ENCODE results near the gene DOCK8.
A peak's percentile ranks its signal among the peaks of the same experiment; 100 is the strongest.

Gene DOCK8

DNA sequence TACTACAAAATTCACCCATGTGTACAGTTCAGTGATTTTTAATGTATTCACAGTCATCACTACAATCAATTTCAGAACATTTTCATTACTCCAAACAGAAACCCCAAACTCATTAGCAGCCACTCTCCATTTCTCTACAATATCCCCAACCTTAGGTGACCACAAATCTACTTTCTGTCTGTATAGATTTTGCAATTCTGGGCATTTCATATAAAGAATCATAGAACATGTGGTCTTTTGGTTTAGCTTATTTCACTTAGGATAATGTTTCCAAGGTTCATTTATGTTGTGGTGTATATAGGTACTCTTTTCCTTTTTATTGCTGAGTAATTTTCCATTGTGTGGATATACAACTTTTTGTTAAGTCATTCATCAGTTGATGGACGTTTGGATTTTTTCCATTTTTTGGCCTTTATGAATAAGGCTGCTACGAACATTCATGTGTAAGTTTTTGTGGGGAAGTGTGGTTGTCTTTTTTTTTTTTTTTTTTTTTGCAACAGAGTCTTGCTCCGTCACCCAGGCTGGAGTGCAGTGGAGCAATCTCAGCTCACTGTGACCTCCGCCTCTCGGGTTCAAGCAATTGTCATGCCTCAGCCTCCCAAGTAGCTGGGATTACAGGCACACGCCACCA lies 54.5 kb downstream of the DOCK8 start:
- Mint-ChIP-seq H3K4me3 (no peak overlapping the region), H3K27ac (no peak overlapping the region), H3K9me3 (peaks cover 2% of the 10 kb centered on the region), H3K36me3 (peaks cover 22% of the 10 kb centered on the region), H3K4me1 (peaks cover 75% of the 10 kb centered on the region), H3K27me3 (no peaks in the 10 kb centered on the region)
- DNase-seq: no peak
- CTCF ChIA-PET: no interaction called here

DNA sequence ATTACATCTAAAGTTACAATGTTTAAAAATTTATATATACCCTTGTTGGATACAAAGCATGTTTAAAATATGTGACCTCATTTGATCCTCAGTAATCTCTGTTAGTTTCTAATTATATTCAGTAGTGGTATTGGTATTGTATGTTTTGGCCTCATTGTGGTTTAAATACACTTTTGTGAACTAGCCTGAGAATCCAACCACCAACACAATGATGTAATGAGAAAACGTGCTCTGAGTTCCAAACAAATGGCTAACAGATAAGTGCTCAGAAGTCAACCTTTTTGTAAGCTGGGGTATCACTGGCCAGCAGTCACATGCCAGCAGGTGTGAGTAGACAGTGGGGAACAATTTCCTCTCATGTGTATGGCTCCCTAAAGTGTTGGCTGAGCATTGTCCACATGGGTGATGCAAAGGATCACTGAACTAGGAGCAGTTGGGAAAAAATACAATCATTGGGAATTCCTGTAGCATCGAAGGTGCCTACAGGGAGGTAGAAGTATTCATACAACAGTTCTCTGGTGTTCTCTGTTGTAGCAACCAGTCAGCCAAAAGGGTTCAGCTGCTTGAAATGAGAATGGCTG lies 56.1 kb downstream of the DOCK8 start:
- H3K4me3 Mint-ChIP-seq: no peak overlapping the region
- DNase-seq: no peak
- H3K9me3 Mint-ChIP-seq: peaks cover 2% of the 10 kb centered on the region
- H3K4me1 Mint-ChIP-seq: peaks cover 69% of the 10 kb centered on the region
- peak overlapping the region; percentile 98 for H3K27ac Mint-ChIP-seq
- H3K27me3 Mint-ChIP-seq: no peaks in the 10 kb centered on the region
- H3K36me3 Mint-ChIP-seq: peaks cover 34% of the 10 kb centered on the region
- CTCF ChIA-PET: interaction anchor here (0.5 to 0.9 kb wide), 2 partner anchors 55 to 56 kb away, joined by 3 read pairs; partner anchors contain the start of gene DOCK8

DNA sequence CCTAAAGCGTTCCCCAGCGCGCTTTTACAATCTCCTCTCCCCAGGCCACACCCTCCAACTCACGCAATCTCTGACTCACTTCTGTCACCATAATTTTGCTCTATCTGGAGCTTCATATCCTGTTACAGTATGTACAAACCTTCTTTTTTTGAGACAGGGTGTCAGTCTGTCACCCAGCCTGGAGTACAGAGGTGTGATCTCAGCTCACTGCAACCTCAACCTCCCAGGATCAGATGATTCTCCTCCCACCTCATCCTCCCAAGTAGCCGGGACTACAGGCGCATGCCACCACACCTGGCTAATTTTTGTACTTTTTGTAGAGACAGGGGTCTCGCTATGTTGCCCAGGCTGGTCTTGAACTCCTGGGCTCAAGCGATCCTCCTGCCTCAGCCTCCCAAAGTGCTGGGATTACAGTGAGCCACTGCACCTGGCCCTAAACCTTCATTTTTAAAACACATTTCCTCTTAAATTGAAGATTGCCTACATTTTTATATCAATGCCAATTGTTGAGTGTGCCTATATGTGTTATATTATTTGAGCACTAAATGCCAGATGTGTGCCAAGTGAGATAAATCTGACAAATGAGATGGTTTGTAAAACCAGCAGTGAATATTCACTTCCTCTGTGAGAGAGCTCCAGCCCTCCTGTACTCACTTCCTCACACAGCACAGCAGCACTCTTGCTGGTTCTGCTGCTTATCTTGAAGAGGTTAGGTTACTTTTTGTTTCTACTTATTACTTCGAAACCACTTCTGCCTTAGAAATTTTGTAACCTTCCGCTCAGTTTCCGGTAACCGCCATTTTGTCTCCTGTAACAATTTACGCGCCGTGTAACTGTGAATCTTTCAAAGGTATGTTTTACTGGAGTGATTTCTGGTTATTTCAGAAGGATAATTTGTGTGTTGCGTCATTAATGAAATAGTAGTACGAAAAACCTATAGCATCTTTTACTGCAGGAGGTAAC lies 57.9 kb downstream of the DOCK8 start:
- peak; percentile 84 for DNase-seq
- CTCF ChIA-PET: interaction anchor here (1.0 to 2.2 kb wide), 2 partner anchors 56 to 58 kb away, joined by 3 to 7 read pairs; partner anchors contain the start of gene DOCK8

DNA sequence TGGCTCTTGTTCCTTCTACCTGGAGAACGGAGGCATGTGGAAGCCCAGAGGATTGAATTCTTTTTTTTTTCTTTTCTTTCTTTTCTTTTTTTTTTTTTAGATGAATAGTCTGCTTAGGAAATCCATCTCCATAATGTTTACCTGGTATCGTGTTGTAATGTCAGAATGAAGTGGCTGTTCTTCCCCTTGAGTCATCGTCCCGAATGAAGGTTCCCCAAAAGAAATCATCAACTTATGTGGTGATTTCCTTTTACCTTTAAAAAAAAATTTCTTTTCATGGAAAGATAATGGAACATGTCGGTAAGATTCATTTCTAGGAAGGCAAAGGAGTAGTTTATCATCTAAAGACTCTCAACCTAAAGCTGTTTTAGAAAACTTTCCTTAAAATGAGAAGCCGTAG lies 59.7 kb downstream of the DOCK8 start:
- no peak for DNase-seq
- Mint-ChIP-seq H3K9me3 (no peaks in the 10 kb centered on the region), H3K36me3 (peaks cover 36% of the 10 kb centered on the region), H3K27ac (peak overlapping the region; percentile 98), H3K4me3 (peak overlapping the region; percentile 81), H3K4me1 (peaks cover 48% of the 10 kb centered on the region), H3K27me3 (no peaks in the 10 kb centered on the region)
- CTCF ChIA-PET: no interaction called here

More for the DNA sequence above, 57.9 kb downstream of the DOCK8 start:
- H3K27me3 Mint-ChIP-seq: no peaks in the 10 kb centered on the region
- H3K27ac Mint-ChIP-seq: peak overlapping the region; percentile 98
- peaks cover 67% of the 10 kb centered on the region for H3K4me1 Mint-ChIP-seq
- peaks cover 41% of the 10 kb centered on the region for H3K36me3 Mint-ChIP-seq
- peaks cover 2% of the 10 kb centered on the region for H3K9me3 Mint-ChIP-seq
- peak overlapping the region; percentile 81 for H3K4me3 Mint-ChIP-seq

DNA sequence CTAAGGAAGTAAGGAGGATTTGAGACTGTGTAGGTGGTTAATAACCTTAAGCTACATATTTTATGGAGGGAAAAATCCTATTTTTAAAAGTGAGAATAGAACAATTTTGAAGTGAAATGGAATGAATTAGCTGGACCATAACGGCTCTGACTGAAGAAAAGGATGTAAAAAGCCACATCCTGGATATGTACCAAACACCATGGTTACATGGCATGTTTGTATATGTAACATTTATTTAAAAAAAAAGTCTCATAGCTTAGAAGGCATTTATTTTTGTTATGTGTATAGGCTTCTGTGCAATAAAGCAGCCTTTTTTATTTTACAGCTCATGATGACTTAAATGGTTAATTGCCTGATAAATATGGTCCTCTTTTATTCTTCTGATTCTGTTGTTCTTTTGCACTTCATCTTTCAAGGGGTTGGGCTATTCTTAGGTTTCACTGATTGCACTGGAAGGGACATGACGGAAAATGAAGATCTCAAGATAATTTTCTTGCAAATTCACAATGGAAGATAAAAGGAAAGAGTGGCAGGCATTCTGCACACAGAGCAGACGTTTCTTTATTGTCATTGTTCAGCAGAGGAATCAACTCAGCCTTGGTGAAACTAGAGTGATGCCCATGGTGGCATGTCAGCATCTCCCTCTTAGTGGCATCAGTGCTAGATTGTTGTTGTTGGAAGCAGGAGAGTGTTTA lies 63.1 kb downstream of the DOCK8 start:
- no peaks in the 10 kb centered on the region for H3K27me3 Mint-ChIP-seq
- CTCF ChIA-PET: interaction anchor here (0.5 to 2.0 kb wide), 2 partner anchors 25 to 63 kb away, joined by 3 to 7 read pairs; partner anchors contain the start of gene DOCK8
- no peaks in the 10 kb centered on the region for H3K9me3 Mint-ChIP-seq
- peaks cover 34% of the 10 kb centered on the region for H3K4me1 Mint-ChIP-seq
- no peak for DNase-seq
- H3K4me3 Mint-ChIP-seq: no peak overlapping the region
- H3K27ac Mint-ChIP-seq: no peak overlapping the region
- H3K36me3 Mint-ChIP-seq: peaks cover 44% of the 10 kb centered on the region

DNA sequence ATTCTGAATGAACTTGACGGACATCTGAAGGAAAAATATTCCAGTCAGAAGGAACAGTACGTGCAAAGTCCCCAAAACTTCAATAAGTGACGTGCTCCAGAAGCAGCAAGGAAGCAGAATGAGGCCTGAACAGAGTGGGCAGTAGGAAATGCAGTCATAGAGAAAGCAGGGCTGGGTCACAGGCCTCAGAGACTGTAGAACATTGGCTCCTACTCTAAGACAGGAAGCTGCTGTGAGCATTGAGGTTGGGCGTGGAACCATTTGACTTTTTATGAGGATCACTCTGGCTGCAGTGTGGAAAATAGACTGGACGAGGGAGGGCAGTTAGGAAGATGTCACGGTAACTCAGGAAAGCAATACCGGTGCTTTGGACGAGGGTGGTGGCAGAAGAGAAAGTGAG lies 64.0 kb downstream of the DOCK8 start:
- Mint-ChIP-seq H3K9me3 (no peaks in the 10 kb centered on the region), H3K27ac (no peak overlapping the region), H3K4me3 (no peak overlapping the region), H3K27me3 (no peaks in the 10 kb centered on the region), H3K36me3 (peaks cover 47% of the 10 kb centered on the region), H3K4me1 (peaks cover 42% of the 10 kb centered on the region)
- peak; percentile 71 for DNase-seq
- CTCF ChIA-PET: interaction anchor here (2.0 kb wide), 1 partner anchor 64 kb away, joined by 7 read pairs; the partner anchor contains the start of gene DOCK8

DNA sequence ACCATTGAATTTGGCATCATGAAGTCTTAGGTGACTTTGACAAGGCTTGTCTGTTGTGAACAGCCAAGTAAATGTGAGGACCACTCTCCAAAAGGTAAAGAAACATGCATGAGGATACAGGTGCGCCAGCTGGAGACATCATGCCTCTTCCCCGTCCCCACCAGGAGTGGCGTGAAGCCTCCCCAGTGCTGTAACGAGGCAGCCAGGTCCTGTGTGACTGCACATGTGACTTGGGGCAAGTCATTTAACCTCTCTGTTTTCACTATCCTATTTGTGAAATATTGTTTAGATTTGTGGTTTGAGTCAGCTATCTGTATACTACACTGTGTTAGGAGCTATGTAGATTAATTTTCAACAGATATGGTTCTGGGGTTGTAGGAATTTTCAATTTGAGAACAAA lies 65.0 kb downstream of the DOCK8 start:
- Mint-ChIP-seq H3K4me3 (no peak overlapping the region), H3K4me1 (peaks cover 51% of the 10 kb centered on the region), H3K9me3 (no peaks in the 10 kb centered on the region), H3K27ac (no peak overlapping the region), H3K36me3 (peaks cover 49% of the 10 kb centered on the region), H3K27me3 (no peaks in the 10 kb centered on the region)
- CTCF ChIA-PET: no interaction called here
- peak; percentile 26 for DNase-seq

DNA sequence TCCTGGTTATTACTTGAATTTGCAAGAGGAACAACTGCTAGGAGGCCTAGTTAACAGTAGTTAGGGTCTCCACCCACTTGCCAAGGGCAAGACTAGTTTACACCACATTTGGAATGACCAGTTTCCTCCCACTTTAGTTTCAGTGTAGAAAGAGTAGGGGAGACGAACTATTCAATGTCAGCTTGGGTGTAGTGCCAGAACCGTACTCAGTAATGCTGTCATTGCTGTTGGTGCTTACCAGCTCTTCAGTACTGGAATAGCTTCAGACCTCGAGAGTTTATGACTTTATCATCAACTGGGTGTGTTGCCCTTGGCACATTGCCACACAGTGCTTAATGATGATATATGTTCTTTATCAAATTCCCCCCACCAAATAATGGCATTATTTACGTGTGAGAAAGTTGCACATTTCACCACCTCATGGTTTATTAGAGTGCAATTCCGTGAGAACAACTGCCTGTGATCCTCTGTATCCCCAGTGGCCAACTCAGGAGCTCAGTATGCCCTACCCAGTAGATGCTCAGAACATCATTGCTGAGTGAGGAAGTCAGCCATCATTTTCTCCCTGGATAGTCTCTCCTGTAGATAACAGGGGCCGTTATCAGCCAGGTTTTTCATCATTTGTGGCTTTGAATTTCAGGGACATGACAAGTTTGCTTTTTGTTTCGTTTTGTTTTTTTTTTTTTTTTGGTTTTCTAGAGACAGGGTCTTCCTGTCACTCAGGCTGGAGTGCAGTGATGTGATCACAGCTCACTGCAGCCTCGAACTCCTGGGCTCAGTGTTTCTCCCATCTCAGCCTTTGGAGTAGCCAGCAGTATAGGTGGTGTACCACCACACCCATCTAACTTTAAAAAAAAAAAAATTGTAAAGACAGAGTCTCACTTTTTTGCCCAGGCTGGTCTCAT lies 67.3 kb downstream of the DOCK8 start:
- peaks cover 52% of the 10 kb centered on the region for H3K36me3 Mint-ChIP-seq

DNA sequence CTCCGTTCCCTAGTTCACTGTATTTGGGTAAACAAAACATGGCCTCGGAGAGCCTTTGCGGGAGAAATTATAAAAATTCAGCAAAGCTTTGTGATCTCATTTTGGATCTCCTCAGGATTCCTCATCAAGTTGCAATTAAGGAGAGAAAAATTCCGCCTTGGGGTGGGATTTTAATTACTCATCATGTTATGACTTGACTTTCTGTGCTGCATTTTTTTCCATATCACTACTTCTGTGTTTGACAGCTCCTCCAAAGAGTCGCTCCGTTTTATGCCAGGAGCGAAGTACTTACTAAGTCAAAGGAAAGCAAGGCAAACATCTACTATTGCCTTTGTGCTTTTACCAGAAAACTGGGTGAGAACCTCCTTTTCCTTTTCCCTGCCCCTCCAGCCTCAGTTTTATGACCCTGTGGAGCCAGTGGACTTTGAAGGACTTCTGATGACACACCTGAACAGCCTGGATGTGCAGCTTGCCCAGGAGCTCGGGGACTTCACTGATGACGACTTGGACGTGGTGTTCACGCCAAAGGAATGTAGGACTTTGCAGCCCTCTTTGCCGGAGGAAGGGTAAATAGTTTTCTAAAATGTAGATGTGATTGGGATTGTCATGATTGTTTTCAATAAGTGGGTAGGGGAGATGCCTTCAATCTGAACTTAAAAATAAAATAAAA lies 71.5 kb downstream of the DOCK8 start:
- no peak for DNase-seq
- no peaks in the 10 kb centered on the region for H3K27me3 Mint-ChIP-seq
- CTCF ChIA-PET: no interaction called here
- no peak overlapping the region for H3K27ac Mint-ChIP-seq
- H3K4me3 Mint-ChIP-seq: no peak overlapping the region
- H3K4me1 Mint-ChIP-seq: peaks cover 60% of the 10 kb centered on the region
- no peaks in the 10 kb centered on the region for H3K9me3 Mint-ChIP-seq
- peaks cover 85% of the 10 kb centered on the region for H3K36me3 Mint-ChIP-seq

More for the DNA sequence above, 67.3 kb downstream of the DOCK8 start:
- CTCF ChIA-PET: interaction anchor here (1.2 kb wide), 1 partner anchor 66 kb away, joined by 3 read pairs; no protein-coding TSS in a partner anchor
- peak; percentile 37 for DNase-seq
- peaks cover 50% of the 10 kb centered on the region for H3K4me1 Mint-ChIP-seq
- H3K9me3 Mint-ChIP-seq: no peaks in the 10 kb centered on the region
- peak overlapping the region; percentile 65 for H3K4me3 Mint-ChIP-seq
- peak overlapping the region; percentile 95 for H3K27ac Mint-ChIP-seq
- H3K27me3 Mint-ChIP-seq: no peaks in the 10 kb centered on the region

DNA sequence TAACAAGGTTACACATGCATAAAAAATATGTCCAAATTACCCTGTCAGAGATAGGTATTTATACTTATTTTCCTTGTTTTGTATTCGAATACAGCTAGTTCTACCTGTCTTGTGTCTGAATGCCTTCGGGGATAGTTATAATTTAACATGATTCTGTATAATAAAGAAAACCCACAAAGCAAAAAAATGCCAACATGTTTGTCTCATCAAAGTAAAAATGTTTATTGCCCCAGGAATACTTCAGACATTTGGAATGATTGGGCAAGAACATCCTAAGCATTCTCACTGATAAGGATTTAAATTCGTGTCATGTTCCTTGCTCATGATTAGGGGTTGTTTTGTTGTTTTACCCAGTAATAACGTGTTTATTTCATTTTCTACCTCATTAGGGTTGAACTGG lies 74.5 kb downstream of the DOCK8 start:
- CTCF ChIA-PET: interaction anchor here (0.6 kb wide), 1 partner anchor 75 kb away, joined by 3 read pairs; the partner anchor contains the start of gene DOCK8
- H3K4me3 Mint-ChIP-seq: no peak overlapping the region
- peaks cover 79% of the 10 kb centered on the region for H3K36me3 Mint-ChIP-seq
- H3K27me3 Mint-ChIP-seq: no peaks in the 10 kb centered on the region
- no peak for DNase-seq
- no peaks in the 10 kb centered on the region for H3K9me3 Mint-ChIP-seq
- H3K27ac Mint-ChIP-seq: no peak overlapping the region
- peaks cover 43% of the 10 kb centered on the region for H3K4me1 Mint-ChIP-seq

DNA sequence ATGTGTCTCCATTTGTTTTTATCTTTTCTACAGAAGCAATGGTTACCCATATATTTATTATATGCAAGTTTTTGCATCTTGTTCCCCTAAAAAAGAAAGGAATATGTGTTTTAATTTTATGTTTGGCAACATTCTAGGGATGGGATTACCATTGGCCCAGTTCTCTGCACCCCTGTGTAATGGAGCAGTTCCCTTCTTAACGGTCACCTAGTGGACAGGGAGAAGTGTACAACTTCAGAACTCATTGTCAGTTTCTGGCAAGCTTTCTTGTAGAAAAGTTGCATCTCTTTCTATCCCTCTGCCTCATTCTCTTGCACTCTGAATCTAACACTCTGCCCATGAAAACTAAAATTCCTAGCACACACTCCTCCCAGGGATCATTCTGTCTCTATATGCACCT lies 78.2 kb downstream of the DOCK8 start:
- no peak overlapping the region for H3K27ac Mint-ChIP-seq
- peaks cover 78% of the 10 kb centered on the region for H3K36me3 Mint-ChIP-seq
- peaks cover 43% of the 10 kb centered on the region for H3K4me1 Mint-ChIP-seq
- DNase-seq: no peak
- no peaks in the 10 kb centered on the region for H3K9me3 Mint-ChIP-seq
- H3K27me3 Mint-ChIP-seq: no peaks in the 10 kb centered on the region
- CTCF ChIA-PET: interaction anchor here (0.8 to 1.3 kb wide), 3 partner anchors 15 to 77 kb away, joined by 3 to 4 read pairs (median 3); no protein-coding TSS in a partner anchor
- no peak overlapping the region for H3K4me3 Mint-ChIP-seq

DNA sequence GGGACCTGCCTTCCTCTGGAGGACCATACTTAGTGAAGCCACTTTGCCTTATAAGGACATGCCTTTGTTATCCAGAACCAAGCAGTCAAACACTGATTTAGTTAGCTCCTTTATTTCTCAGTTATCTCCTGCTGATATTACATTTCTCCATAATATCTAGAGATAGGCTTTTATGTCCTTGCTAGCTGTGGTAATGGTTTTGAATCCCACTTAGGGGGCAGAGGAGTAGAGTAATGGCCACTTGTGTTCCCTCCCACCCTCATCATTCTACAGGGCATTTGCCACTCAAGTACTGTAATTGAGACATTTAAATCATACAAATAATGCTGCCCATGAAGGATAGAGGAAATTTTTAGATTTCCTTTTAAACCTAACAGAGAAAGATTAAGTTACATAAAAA lies 80.9 kb downstream of the DOCK8 start:
- H3K36me3 Mint-ChIP-seq: peaks cover 69% of the 10 kb centered on the region
- H3K9me3 Mint-ChIP-seq: no peaks in the 10 kb centered on the region
- H3K27ac Mint-ChIP-seq: no peak overlapping the region
- CTCF ChIA-PET: no interaction called here
- no peak for DNase-seq
- H3K4me3 Mint-ChIP-seq: no peak overlapping the region
- peaks cover 37% of the 10 kb centered on the region for H3K4me1 Mint-ChIP-seq
- no peaks in the 10 kb centered on the region for H3K27me3 Mint-ChIP-seq

Data from activated naive CD4-positive, alpha-beta T cell treated with anti-CD3 and anti-CD28 coated beads, Interleukin-2, amount 10 ng/mL, durations not matched to agents 7 days and 5 days (primary cell).